Stimulated activated CD4-positive, alpha-beta T cell treated with anti-CD3 and anti-CD28 coated beads, Interleukin-2, amount 100 ng/mL, for 24 hours (primary cell): Measurements from ENCODE around the gene MEI1.

Source experiments
- DNase-seq, 2 donors: peaks; one replicate each; pipeline ENCODE4 v3.0.0-alpha.2; 2020

MEI1 gene

DNA sequence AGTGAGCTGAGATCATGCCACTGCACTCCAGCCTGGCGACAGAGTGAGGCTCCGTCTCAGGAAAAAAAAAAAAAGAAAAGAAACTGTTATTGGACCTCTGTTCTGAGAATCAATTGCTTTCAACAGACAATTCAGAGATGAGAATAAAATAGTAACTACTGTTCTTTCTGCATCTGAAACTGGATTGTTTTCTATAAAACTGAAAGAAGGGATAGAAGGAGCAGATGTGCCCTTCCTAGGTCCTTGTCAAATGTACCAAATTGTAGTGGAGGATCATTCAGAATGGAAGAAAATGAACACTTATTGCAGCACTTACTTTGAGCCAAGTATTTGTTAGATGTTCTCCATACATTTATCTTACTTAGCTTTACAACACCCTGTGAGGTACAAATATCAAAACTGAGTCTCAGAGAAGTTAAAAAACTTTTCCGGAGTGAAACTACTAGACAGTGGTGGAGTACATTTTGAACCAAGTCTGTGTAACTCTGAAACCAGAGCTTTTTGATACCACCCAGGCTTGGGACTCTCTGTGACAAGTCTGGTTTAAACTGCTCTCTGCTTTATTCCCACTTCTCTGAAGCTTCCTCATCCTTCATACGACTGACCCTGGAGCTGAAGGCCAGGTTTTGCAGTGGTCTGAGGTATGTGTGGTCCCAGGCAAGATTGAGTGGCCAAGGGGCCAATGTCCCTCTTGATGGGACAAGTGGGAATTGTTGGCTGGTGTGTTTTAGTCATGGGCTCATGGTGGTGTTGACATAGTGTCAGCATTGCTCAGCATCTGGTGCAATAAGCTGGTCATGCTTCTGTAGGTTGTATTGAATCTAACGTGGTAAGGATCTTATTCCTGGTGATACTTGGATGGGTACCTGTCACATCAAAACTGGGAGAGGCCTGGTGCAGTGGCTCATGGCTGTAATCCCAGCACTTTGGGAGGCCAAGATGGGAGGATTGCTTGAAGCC, 53.0 kb downstream of the MEI1 start:
- DNase-seq, result no peak

GRCh38 chr22:41753984-41754383, 54.7 kb downstream of the MEI1 start:
- no peak for DNase-seq

- no peak for DNase-seq
Measured at GRCh38 chr22:41757502-41757901, 58.2 kb downstream of the MEI1 start.

DNA sequence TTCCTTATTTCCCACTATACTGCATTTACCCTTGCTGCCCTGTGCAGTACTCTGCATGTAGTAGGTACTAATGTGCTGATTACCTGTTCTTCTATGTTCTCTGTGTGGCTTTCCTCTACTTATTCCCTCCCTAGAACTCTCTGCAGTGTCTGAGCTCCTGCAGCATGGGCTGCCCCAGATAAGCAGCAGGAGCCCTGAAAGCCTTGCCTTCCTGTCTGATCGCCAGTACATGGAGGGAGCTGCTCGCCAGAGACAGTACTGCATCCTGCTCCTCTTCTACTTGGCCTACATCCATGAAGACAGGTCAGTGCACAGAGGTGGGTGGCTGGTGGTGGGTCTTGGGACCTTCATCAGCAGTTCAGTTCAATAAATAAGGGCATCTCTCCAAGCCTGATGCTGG, 58.9 kb downstream of the MEI1 start:
- DNase-seq, result no peak

GRCh38 chr22:41762980-41763779, 63.9 kb downstream of the MEI1 start:
- peak; percentile 35 to 49 for DNase-seq

DNA sequence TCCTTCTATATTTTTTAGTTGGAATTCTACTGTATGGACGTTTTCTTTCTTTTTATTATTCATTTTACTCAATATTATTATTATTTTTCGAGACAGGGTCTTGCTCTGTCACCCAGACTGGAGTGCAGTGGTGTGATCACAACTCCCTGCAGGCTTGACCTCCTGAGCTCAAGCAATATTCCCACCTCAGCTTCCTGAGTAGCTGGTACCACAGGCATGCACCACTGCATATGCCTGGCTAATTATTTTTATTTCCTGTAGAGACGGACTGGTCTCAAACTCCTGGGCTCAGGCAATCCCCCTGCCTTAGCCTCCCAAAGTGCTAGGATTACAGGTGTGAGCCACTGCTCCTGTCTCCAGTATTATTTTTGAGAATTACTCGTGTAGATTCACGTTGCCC, 67.2 kb downstream of the MEI1 start:
- no peak for DNase-seq

DNA sequence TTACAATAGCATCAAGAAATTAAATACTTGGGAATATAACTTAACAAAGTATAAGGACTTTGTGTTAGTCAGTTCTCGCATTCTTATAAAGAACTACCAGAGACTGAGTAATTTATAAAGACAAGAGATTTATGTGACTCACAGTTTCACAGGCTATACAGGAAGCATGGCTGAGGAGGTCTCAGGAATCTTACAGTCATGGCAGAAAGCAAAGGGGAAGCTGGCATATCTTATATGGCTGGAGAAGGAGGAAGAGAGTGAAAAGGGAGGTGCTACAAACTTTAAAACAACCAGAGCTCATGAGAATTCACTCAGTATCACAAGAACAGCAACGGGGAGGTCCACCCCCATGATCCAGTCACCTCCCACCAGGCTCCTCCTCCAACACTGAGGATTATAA, 69.1 kb downstream of the MEI1 start:
- DNase-seq, result no peak

- no peak for DNase-seq
Measured at GRCh38 chr22:41770715-41771468, 71.6 kb downstream of the MEI1 start.

GRCh38 chr22:41772198-41772597, 72.9 kb downstream of the MEI1 start:
- no peak for DNase-seq

GRCh38 chr22:41772645-41773044, 73.3 kb downstream of the MEI1 start:
- DNase-seq, result no peak

DNA sequence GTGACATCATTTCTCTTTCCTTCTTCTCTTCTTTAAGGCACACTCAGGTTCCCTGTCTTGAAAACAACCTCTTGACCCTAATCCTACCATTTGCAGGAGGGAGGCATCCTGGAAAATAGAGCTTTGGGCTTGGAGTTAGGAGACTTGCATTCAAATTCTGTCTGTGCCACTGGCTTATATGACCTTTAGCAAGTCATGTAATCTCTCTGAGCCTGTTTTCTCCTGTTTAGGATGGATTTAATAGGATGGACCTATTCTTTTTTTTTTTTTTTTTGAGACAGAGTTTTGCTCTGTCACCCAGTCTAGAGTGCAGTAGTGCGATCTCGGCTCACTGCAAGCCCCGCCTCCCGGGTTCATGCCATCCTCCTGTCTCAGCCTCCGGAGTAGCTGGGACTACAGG, 76.0 kb downstream of the MEI1 start:
- DNase-seq, result no peak

- no peak for DNase-seq
Measured at GRCh38 chr22:41775976-41776375, 76.7 kb downstream of the MEI1 start.

DNA sequence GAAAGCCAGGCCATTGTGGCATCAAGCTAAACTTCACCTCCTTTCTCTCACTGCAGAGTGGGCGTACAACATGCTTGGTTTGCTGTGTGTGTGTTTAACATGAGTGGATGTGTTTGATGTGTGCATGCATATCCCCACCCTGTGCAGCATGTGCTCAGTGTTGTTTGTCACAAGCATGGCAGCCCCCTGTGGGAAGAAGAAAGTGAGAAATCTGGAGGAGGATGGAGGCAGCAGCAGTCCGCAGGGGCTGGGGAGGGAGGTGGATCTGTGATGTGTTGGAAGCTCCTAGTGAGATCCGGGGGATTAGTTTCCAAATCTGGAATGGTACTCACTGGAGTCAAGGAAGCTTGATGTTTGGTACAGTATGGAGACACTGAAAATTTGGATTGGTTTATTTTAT, 77.1 kb downstream of the MEI1 start:
- no peak for DNase-seq

DNA sequence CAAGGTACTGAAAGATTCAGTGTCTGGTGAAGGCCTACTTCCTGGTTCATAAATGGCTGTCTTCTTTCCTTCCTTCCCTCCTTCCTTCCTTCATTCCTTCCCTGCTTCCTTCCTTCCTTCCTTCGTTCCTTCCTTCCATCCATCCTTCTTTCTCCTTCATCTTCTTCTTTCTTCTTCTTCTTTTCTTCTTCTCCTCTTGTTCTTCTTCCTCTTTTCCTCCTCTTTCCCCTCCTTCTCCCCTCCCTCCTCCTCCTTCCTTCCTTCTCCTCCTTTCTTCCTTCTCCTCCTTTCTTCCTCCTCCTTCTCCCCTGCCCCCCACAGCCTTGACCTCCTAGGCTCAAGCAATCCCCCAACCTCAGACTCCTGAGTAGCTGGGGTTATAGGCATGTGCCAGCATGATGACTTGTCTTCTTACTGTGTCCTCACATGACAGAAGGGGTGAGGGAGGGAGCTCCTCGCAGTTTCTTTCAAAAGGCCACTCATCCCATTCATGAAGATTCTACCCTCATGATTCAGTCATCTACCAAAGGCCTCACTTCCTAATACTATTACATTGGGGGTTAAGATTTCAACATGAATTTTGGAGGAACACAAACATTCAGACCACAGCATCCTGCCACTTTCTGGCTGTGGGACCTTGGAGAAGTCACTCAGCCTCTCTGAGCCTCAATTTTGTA, 78.6 kb downstream of the MEI1 start:
- no peak for DNase-seq

DNA sequence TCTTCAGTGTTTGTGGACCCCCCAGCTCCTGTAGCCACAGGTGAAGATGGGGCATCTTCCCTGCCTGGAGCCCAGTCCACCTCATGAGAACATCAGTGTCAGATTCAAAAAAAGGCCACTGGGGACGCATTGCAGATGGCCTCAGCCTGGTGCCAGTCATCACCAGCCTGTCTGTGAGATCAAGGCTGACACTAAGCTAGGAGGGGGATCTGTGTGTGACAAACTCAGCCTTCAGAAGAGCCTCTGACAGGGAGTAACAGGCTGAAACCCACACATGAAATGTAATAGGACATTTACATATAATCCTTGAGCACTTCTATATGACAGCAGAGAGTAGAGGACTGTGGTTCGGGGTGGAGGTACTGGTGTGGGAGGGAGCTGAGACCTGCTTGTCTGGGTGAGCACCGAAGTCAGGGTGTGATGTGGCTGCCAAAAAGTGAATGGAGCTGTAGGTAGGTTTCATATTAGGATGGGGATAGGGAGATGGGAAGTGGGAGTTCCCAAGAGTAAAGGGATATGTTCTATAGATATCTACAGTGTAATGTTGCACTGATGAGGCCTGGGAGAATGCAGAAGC, 80.7 kb downstream of the MEI1 start:
- peak in 1 of 2 donors; percentile 44 for DNase-seq

DNA sequence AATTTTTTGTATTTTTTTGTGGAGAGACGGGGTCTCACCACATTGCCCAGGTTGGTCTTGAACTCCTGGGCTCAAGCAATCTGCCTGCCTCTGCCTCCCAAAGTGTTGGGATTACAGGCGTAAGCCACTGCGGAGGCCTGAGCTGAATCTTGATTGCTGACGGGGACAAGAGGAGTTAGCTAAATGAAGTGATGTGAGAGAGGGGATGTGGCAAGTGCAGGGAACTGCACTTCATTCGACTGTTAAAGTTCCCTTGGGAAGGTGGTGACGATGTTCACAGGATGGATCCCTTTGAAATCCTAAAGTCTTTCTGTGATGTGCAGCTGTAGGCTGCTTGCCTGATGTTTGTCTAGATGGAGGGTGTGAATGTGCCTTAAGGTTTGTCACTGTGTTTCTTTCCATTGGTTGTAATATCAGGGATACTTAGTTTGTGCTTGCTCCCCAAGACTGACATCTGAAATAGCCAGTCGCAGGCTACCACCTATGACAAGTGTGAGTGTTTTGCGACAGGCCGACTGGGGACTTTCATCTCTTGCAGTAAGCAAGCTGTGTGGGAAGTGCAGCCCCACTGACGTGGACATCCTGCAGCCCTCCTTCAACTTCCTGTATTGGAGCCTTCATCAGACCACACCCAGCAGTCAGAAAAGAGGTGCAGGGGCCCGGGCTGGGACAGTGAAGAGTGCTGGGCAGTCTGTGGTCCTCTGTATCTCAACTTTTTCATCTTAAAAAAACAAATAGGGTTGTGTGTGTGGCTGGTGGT, 81.6 kb downstream of the MEI1 start:
- peak; percentile 84 to 87 for DNase-seq

- no peak for DNase-seq
Measured at GRCh38 chr22:41781507-41781906, 82.2 kb downstream of the MEI1 start.

- DNase-seq, result peak; percentile 17 to 48
Measured at GRCh38 chr22:41782316-41782715, 83.0 kb downstream of the MEI1 start.

DNA sequence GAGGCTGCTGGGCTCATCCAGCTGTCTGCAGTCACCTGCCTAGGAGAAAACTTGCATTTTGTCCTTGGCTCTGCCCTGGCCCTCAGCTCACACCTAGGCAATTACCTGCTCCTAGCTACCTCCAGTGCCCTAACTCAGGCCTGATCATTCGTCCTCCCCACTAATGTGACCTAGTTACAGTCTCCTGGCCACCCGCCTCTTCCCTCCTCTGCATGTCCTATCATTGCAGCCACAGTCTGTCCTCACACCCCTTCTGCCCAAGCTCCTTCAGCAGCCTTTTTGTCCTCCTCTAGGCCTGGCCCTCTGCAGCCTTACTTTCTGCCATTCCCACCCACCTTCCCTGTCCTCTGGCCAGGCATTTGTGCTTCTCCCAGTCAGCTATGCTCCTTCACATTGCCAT, 83.4 kb downstream of the MEI1 start:
- DNase-seq, result no peak

DNA sequence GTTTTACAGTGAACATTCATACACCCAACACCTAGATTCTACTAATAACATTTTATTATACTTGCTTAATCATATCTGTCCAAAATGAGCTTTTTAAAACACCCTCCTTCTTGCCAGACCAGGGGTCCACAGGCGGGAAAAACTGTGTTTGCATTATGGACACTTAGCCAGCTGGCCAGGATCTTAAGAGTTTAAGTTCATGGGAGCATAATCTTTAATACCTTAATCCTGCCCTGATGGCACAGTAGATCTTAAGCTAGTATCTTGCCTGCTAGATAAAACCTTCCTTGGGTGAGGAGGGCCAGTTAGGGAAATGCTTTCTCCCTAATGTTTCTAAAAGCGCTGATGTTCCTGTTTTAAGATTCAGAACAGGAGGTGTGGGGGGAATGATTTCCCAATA, 88.0 kb downstream of the MEI1 start:
- DNase-seq, result no peak

DNA sequence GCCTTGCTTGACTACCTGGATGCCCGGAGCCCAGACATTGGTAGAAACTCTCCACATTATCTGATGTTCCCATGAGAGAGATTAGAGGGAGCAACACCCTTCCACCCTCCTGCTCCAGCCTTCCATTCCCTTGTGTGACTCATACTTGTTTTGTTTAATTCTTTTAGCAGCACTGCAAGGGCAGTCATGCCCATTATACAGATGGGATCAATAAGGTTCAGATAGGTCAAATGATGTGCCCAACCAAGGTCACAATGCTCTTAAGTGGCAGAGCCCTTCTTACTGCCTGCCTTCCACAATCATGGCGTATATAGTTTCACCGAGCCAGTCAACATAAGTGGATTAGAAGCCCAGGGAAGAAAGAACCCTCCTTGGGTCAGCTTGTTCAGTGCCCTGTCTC, 94.6 kb downstream of the MEI1 start:
- DNase-seq, result no peak

GRCh38 chr22:41798736-41799135, 99.4 kb downstream of the MEI1 start:
- no peak for DNase-seq
